ENCODE results near the gene TBC1D4.

GRCh38 chr13:75258159-75258782 is 223.7 kb downstream of the TBC1D4 start:
- TF ChIP-seq CTCF (IDR thresholded peaks at IDR 0.05) = peak; percentile 22 to 46 (median 30)
- no peak for TF ChIP-seq POLR2A (IDR thresholded peaks at IDR 0.05)
- TF ChIP-seq POLR2AphosphoS5 (IDR thresholded peaks at IDR 0.05) = no peak
- TF ChIP-seq EP300 (IDR thresholded peaks at IDR 0.05; ENCODE audit: low read depth) = no peak
